ENCODE data around the gene IGSF8.

Gene IGSF8

GRCh38 chr1:160081261-160081936 is 17.0 kb downstream of the IGSF8 start, which contains the start of gene KCNJ9:
KCNJ9 (plus strand) TSS chr1:160081538; CDS start chr1:160084031, 2,493 bp downstream.
- Histone ChIP-seq H3K4me3 (ENCODE audit: low read depth, low read length) (no peak within 1 kb of the TSS), H3K9me3 (ENCODE audit: control insufficient read depth, insufficient read depth, low read depth, low read length) (no peaks in the 10 kb centered on the region), H3K27ac (ENCODE audit: extremely low read depth, low read depth, low read length) (no peak within 1 kb of the TSS), H3K4me1 (ENCODE audit: control insufficient read depth, insufficient read depth, low read length) (no peaks in the 10 kb centered on the region), H3K36me3 (ENCODE audit: control insufficient read depth in 2 of 2, insufficient read depth in 1 of 2, low read length in 2 of 2) (no peaks in the 10 kb centered on the region)
- ChIA-PET CTCF (interaction anchor here (0.6 to 16.5 kb wide), 8 partner anchors 8 to 219 kb away, joined by 3 to 541 read pairs (median 4); partner anchors contain the start of gene VSIG8), POLR2A (no interaction called here)
- no peak for TF ChIP-seq HOXD13 (CRISPR knock-in tag; IDR thresholded peaks at IDR 0.05; ENCODE audit: borderline replicate concordance)

GRCh38 chr1:160080381-160081100 is 17.9 kb downstream of the IGSF8 start:
- Histone ChIP-seq H3K36me3 (ENCODE audit: control insufficient read depth in 2 of 2, insufficient read depth in 1 of 2, low read length in 2 of 2) (no peaks in the 10 kb centered on the region), H3K9me3 (ENCODE audit: control insufficient read depth, insufficient read depth, low read depth, low read length) (no peaks in the 10 kb centered on the region), H3K27ac (ENCODE audit: extremely low read depth, low read depth, low read length) (no peak overlapping the region), H3K4me3 (ENCODE audit: low read depth, low read length) (no peak overlapping the region), H3K4me1 (ENCODE audit: control insufficient read depth, insufficient read depth, low read length) (no peaks in the 10 kb centered on the region)
- ChIA-PET POLR2A (no interaction called here), CTCF (interaction anchor here (0.6 to 16.5 kb wide), 5 partner anchors 9 to 218 kb away, joined by 3 to 541 read pairs (median 4); partner anchors contain the start of gene VSIG8)
- TF ChIP-seq KLF10 (tag by site-specific recombination; IDR thresholded peaks at IDR 0.05) (no peak), ZBTB21 (tag by site-specific recombination; IDR thresholded peaks at IDR 0.05) (no peak), ZNF658 (tag by site-specific recombination; IDR thresholded peaks at IDR 0.05) (no peak), ZNF549 (tag by site-specific recombination; IDR thresholded peaks at IDR 0.05) (no peak), PRDM2 (tag by site-specific recombination; IDR thresholded peaks at IDR 0.05; ENCODE audit: borderline replicate concordance) (no peak), ZNF692 (tag by site-specific recombination; IDR thresholded peaks at IDR 0.05) (no peak), PRDM10 (tag by site-specific recombination; IDR thresholded peaks at IDR 0.05) (0 out of 2 replicates have a peak, but pooled peaks have one; percentile 10), OSR2 (tag by site-specific recombination; IDR thresholded peaks at IDR 0.05) (0 out of 2 replicates have a peak, but pooled peaks have one; percentile 20), ZNF639 (tag by site-specific recombination; IDR thresholded peaks at IDR 0.05) (no peak)
